Uterus (tissue), 2 donors: ENCODE results near the gene OTOGL.

ENCODE experiments used
- POLR2A ChIP-seq, 2 donors: fragments of 450-650 bp; IDR thresholded peaks; one replicate each; pipeline ENCODE4 v1.6.1; 2016; ENCODE audit warnings: antibody characterized with exemption in 2 of 2, mild to moderate bottlenecking in 1 of 2, moderate library complexity in 1 of 2
- TF ChIP-seq, protein P1 (sequence below), 4 experiments: fragments of 200-600 bp in 2 of 4; fragments of 450-650 bp in 2 of 4; sonication (generic) in 2 of 4; IDR thresholded peaks; one replicate each; pipeline ENCODE4 v1.5.1; 2016 to 2019; ENCODE audit warnings: antibody characterized with exemption in 4 of 4, mild to moderate bottlenecking in 2 of 4, moderate library complexity in 1 of 4

DNA sequence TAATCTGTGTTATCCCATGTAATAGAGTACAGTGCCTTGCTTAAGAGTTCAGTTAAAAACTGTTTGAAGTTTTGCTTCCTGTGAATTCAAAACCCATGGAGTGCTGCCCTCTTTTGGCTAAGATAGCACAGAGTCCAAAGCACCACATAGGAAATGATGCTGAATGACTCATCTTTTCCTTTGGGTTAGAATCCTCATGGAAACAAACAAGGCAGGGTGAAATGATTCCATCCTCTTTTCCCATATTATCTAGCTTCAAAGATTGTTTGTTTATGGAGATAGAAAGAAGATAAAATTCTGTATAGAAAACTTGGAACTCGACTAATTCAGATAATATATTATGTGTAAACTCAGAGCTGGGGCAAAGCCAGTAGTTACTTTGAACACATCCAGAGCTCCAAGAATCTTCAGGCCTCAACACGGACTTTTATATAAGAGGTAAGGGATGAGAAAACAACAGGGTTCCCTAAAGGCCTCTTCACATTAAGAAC is 87.4 kb downstream of the OTOGL start:
- TF ChIP-seq, protein P1, sequence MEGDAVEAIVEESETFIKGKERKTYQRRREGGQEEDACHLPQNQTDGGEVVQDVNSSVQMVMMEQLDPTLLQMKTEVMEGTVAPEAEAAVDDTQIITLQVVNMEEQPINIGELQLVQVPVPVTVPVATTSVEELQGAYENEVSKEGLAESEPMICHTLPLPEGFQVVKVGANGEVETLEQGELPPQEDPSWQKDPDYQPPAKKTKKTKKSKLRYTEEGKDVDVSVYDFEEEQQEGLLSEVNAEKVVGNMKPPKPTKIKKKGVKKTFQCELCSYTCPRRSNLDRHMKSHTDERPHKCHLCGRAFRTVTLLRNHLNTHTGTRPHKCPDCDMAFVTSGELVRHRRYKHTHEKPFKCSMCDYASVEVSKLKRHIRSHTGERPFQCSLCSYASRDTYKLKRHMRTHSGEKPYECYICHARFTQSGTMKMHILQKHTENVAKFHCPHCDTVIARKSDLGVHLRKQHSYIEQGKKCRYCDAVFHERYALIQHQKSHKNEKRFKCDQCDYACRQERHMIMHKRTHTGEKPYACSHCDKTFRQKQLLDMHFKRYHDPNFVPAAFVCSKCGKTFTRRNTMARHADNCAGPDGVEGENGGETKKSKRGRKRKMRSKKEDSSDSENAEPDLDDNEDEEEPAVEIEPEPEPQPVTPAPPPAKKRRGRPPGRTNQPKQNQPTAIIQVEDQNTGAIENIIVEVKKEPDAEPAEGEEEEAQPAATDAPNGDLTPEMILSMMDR (IDR thresholded peaks at IDR 0.05): peak; percentile 71 to 91 (median 86)
- peak in 1 of 2 donors; percentile 25 for TF ChIP-seq POLR2A (IDR thresholded peaks at IDR 0.05)
